GM21447 (cell line): ENCODE data around the gene PREX1.

ENCODE experiments used
- ATAC-seq: cut with Tn5 transposase; IDR thresholded peaks from one replicate; pipeline ENCODE4 v1.9.1; 2021; ENCODE audit not compliant: unreplicated experiment

The PREX1 gene

DNA sequence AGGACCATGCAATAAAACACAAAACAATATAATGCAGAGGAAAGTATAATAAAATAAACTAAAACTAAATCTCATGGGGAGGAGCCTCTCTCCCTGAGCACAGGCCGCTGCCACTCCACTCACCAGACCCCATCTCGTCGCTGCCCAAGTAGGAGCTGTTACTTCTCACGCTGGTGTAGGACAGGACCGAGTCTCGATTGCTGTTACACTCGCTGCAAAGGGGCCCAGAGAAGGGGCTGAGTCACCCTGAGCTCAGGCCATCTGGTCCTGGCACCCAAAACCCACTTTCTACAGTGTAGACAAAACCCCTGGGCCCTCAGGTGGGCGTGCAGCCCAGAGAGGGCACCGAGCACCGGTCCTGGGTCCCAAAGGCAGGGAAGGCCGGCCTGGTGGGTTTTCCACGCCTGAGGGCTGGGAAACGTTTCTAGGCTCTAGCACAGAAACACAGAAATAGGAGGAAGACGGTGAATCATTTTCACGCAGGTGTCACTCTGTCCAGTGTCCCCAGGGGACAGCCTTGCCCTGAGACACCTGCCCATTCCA lies 183.4 kb downstream of the PREX1 start:
- ATAC-seq, result no peak

DNA sequence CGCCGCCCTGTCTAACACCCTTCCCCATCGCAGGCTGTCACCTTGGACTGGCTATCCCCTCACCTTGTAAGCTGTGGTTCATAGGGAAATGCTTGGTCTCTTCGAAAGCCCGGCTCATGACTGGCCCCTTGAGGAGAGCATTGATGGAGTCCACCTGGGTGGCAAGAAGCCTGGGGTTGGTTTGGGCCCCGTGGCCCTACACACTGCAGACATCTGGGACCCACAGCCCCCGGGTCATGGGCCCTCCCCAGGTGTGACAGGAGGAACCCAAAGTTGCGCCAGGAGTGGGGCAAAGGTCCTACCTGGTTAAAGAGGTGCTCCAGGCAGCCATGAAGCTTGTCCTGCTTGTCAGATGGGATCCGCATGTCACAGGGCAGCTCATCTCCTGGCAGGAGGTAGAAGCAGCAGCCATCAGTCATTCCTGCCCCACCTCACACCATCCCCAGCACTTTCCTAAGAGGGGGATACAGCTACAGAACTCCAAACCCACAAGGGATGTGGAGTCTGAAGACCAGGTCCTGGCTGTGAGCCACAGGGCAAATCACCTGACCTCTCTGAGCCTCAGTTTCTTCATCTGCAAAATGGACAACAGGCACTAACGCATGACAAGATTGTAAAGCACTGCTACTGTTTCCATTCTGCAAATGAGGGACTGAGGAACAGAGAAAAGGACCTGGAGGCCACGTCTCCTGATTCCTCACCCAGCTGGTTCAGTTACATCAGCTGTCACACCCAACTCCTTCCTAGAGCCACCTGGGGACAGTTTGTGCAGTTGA lies 185.5 kb downstream of the PREX1 start:
- no peak for ATAC-seq

DNA sequence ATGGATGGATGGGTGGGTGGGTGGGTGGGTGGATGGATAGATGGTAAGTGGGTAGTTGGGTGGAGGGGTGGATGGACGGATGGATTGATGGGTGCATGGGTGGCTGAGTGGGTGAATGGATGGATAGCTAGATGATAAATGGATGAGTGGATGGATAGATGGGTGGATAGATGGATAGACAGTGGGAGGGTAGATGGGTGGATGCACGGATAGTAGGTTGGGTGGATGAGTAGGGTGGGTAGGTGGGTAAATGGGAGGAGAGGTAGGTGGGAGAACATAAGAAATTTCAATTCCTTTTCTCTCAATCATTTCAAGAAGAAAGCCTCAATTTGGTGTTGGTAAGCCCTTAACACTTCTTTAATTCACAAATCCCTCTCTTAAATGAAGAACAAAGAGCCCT lies 186.9 kb downstream of the PREX1 start:
- no peak for ATAC-seq

DNA sequence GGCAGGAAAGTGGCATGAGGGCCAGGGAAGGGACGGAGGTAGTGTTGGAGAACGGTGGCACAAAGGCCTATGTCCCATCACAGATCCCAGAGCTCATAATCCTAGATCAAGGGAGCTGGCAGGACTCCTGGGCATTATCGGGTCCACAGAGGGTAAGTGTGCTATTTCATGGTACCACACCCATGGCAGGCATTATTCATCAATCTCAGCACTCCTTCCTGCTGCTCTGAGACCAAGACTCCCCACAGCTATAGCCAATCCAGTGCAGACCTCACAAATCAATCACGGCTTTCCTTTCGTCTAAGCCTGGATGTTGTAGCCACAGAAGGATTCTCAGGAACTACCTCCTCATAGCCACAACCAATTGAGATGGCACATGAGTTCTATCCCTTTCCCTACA lies 187.9 kb downstream of the PREX1 start:
- no peak for ATAC-seq

DNA sequence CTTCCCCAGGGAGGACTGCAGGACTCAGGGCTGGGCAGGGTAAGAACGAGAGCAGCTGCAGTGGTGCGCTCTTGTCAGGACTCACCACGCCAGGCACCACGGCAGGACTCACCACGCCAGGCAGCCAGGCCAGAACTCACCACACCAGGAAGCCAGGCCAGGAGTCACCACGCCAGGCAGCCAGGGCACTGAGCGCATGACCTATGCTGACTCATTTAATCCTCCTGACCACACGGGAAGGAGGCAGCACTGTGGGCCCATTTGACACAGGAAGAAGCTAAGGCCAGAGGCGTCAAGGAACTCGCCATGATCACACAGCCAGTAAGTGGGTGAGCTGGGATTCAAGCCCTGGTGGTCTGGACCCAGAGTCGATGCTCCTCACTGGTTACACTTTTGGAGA lies 189.3 kb downstream of the PREX1 start:
- ATAC-seq, result no peak

DNA sequence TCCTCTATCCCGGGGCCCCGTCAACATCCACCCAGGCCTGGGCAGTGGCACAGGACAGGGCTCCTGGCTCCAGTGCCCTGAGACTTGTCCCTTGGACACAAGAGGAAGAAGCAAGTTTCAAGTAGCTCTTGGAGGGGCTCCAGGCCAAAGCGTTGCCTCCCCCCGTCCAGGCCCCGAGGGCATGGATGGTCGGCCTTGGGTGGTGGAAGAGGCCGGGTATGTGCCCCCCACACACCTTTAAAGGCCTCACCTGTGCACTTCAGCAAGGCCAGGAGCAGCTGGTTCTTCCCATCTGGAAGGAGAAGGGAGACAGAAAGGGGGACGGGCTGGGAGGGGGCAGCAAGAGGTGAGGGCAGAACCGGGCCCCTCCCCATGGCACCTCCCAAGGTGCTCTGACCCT lies 190.3 kb downstream of the PREX1 start:
- ATAC-seq, result no peak

DNA sequence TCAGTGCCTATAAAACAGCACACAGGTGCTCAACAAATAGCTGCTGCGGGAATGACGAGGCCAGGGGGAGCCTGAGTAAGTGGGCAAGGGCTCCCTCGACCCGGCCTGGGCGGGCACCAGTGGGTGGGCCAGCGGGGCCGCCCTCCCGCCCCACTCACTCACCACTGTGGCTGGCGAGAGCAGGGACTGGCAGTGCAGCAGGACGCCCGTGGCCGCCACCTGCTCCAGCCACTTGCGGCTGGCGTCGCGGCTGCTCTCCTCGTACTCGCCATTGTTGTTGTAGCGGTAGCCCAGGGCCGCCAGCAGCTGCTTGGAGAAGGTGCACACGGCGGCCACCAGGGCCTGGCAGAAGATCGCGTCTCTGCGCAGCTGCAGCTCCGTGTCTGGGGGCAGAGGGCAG lies 191.5 kb downstream of the PREX1 start:
- ATAC-seq, result no peak

DNA sequence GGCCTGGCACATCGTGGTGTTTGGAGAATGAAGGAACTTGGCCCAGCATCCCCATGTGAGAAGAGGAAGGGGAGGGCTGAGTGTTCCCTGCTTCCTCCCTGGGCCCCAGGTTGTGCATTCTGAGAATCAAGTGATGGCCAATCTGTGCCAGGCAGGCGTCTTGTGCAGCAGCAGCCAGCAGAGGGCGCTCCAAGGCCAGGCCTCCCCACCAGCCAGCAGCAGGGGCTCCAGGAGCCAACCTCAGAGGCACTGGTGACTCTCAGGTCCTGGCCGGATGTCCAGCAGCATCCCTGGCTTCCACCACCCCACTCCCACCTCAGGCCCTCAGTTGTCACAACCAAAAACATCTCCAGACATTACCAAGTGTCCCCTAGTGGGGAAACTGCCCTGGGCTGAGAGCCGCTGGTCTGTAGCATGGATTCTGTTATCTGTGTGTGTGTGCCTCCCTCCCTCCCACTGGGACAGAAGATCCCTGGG lies 192.0 kb downstream of the PREX1 start:
- ATAC-seq, result no peak

DNA sequence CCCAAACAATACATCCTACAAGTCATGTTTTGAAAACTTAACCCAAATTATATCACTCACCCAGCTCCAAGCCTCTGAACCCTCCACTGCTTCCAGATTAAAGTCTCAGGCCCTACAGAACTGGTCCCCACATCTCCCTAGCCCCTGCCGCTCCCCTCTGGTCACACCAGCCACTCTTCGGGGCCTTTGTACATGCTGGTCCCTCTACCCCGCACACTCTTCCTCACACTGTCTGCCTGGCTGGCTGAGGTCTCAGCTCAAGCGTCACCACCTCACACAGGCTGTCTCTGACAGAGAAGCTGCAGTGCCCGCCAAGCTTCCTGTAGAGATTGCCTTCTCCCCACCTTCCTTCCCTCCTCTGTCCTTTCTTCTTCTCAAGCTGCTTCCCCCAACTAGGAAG lies 192.4 kb downstream of the PREX1 start:
- ATAC-seq, result no peak

DNA sequence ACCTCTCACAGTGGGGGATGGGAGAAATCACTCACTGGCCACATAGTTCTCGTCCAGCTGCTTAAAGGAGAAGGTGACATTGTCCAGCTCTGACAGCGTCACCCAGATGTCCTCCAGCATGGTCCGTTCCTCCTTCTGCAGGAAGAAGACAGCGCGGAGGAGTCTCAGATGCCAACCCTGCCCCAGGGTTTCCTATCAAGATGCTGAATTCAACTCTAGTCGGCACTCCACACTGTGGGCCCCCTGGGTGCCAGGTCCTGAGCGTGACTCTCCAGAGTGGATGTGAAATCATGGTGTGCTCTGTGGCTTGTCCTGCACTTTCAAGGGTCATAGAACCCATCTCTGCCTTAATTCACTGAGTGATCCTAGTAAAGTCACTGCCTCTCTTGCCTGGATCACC lies 193.2 kb downstream of the PREX1 start:
- ATAC-seq, result no peak

DNA sequence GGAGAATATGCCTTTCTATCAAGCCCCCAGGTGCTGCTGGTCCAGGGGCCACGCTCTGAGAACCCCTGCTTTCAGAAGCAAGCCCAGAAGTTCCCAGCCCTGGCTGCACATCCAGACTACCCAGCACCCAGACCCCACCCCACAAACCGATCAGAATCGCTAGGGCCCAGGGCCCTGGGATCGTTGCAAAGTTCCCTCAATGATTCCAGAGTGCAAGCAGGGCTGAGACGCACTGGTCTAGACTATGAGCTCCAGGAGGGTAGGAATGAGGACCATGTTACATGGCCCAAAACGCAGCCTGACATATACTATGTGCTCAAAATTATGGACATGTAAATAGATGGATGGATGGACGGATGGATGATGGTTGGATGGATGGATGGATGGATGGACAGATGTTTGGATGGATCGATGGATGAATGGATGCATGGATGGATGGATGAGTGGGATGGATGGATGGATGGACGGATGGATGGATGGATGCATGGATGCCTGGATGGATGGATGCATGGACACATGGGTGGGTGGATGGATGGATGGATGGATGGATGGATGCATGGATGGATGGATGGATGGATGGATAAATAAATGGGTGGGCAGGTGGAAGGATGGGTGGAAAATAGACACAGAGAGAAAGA lies 194.1 kb downstream of the PREX1 start:
- no peak for ATAC-seq

DNA sequence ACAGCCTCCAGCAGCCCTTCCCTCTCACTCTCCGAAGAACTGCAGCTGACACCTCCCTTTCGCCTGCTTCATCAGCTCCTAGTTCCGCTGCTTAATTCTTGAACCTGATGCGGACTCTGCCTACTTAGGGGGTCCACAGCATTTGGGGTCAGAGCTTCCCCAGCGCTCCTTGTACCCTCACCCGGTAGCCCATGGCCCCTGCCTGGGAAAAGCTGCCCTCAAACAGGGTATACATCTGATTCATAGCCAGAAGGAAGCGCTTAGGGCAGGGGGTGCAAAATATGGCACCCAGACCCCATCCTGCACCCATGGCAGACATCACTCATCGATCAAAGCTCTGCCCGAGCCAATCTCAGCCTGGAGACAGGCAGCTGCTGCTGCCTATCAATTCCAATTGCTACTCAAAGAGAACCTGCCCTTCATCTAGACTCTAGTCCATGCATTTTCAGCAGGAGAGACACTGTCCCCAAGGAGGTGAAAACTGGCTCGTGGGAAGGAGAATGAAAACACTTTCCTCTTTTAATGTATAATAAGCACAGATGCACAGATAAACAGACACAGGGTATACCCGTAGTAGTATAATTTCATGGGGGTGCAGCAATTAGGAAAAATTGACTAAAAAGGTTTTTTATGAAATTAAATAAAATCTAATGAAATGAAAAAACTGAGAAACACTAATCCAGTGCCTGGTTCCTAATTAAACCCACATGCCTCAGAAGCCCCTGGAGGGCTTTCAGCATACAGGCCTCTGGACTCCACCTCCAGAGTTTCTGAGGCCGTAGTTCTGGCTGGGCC lies 194.8 kb downstream of the PREX1 start:
- ATAC-seq, result no peak

DNA sequence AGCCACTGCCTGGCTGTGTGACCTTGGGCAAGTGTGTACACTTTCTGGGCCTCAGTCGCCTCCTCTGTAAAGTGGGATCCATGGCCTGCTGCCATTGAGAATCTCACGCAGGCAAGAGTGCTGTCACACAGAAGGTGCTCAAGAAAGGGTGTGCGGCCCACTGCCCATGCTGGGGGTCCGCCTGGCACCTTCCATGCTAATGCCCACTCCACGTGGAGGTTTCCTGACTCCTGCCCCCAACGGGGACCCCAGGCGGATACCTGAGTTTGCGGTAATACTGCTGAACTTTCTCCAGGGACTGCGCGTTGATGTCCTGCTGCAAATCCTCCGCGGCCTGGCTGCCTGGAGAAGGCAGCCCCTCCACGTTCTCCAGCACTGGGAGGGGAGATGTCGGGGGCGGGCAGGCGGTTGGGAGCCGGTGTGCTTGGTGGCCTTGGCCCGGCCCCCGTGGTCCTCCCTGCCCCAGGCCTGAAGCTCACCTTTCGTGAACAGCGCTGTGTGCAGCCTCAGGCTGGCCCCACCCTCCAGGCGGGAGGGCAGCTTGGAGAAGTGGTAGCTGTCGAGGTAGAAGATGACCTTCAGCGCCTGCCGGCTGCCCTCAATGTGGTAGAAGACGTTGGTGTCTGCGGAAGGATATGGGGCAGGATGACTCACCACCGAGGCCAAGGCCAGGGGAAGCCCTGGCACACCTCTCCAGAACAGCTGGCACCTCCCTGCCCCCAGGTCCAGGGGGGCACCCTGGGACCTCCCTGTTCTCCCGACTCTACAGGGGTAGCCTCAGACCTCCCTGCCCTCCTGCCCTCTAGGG lies 195.6 kb downstream of the PREX1 start:
- no peak for ATAC-seq

DNA sequence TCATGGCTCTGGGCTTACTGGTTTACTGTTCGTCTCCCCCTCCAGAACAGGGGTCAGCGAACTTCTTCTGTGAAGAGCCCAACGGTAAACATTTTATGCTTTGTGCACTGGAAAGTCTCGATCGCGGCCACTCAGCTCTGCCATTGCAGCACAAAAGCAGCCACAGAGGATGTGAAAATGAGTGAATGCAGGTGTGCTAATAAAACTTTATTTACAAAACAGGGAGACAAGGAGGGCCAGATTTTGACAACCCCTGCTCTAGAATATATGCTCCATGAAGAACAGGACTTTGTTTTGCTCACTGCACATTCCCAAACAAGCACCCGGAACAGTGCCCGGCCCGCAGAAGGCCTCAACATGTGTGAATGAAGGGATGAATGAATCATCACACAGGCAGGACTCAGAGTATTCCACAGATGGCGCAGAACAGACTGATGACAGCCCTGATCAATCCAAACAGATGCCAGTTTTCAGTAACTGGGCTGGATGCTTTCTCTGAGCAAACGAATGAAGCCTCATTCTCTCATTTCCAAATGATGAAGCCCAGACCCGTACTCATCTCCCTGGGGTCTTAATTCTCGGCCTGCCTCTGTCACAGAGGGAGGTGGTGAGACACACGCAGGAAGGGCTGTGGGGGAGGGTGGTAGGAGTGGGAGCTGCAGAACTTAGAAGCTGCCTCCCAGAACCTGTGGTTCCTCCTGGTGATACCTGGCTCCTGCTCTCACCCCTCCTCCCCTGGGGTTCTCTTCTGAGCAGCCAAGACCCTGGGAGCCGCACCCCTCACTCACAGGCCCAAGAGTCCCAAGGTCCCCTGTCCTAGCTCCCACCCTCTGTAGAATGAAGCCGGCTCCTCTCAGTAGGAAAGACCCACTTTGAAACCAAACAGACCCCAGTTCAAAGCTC lies 196.4 kb downstream of the PREX1 start:
- ATAC-seq, result no peak

DNA sequence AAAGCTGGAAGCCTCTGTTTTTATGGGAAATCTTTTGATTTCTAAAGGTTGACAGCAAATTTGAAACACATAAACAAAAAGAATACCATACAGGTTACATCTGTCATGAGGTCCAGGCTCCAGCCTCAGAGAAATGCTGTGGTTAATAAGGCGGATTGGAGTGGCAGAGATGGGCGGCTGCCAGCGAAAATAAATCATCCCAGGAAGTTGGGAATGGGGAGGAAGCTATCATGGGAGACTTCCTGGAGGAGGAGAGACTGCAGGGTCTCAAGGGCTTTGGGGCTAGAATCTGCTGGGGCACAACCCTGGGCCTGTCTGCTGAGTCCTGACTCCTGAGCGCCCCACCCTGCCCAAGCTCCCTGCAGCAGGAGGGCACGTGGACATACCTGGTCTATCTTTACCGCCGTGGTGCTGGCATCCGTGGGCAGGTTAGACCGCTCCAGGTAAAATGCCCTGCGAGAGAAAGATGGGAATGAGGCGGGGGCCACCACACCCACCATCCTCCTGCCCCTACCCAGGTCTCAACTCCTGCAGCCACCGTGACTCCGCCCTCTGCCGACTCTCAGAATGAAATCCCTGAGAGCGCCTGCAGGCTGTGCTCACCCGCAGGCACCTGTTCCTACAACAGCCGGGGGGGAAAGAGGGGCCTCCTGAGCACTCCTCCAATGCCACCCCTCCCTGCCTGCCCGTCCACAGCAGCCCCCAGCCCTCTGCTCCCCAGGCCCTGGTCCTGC lies 197.3 kb downstream of the PREX1 start:
- ATAC-seq, result no peak

DNA sequence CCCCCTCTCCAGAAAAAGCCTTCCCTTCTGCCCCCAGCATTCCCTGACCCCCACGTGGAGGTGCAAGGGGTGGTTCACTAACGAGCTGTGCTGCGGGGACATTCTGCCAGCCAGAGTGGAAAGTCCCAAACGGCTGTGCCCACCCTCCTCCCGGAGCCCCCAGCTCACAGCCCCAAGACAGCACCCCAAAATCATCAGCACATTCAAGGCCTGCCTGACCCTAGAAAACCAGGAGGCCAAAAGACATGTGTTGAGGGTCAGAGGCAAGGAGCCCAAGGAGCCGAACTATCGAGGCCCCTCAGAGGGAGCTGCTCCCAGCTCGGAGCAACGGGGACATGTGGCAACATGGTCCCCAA lies 197.9 kb downstream of the PREX1 start:
- ATAC-seq, result no peak

DNA sequence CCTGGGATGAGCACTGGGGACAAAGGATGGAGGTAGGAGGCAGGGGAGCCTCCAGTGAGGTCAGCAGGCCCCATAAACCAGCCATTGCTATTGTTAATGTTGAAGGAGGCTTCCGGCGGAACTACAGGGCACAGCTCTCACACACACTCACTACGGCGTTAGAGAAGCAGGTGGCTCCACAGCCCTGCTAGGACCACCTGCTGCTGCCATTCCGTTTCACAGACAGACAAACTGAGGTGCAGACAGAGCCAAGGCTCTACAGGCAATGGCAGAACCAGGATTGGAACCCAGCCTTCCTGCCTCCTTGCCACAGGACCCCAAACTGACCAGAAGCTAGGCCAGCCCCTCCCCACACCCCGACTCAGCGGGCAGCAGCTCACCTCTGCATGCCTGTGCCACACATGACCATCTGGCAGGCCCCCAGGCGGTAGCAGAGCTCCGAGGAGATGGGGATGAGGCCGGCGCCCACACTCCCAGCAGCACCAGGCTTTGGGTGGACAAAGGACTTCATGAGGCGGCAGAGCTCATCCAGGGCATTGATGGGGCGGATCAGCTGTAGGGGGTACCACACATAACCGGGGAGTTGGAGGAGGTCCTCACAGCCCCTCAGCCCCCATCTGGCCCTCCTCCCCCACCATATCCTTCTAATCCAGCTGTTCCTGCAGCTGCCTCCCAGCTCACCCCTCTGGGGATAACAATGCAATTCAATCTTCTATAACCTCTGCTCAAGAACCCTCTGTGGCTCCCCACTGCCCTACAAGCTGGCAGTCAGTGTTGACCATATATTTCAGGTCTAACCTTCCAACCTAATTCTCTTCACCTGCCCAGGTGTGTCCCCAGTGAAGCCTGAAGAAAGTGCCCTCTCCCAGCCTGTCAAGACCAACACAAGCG lies 198.5 kb downstream of the PREX1 start:
- no peak for ATAC-seq

DNA sequence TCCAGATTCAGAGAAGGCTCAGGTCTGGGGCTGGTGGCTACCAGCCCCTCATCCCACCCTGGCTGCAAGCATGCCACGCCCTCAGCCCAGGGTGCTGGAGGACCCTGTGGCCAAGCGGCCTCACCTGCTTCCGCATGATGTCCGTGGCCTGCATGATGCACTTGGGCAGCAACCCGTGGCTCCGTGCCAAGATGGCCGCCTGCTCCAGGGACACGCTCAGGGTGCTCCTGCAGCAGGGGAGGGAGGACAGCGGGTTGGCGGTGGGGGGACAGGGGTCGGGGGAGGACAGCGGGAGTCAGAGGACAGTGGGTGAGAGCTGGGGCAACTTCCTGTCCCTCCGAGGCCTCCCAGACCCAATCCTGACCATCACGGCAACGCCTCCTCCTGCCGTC lies 200.1 kb downstream of the PREX1 start:
- no peak for ATAC-seq
